Uterus (tissue), 4 donors: Measurements from ENCODE around the gene SYCE3. TPM values are rescaled to one million over a fixed set of nuclear protein-coding genes. Genes with fewer than 3 reads are reported as not detected.
A peak's percentile ranks its signal among the peaks of the same experiment; 100 is the strongest.

Source experiments
- DNase-seq, 2 donors: peaks; one replicate each; pipeline ENCODE4 v3.0.0-alpha.2; 2019 to 2020
- H3K27ac ChIP-seq, 2 donors: fragments of 200-600 bp; sonication (generic); 1 replicate in 1 of 2; 2 replicates in 1 of 2; pipeline ENCODE4 v1.5.1; 2016 to 2018
- H3K27me3 ChIP-seq, 2 donors: fragments of 200-600 bp; sonication (generic); one replicate each; pipeline ENCODE4 v1.5.1; 2018 to 2019; ENCODE audit warnings: control low read depth in 1 of 2
- H3K36me3 ChIP-seq, 2 donors: fragments of 200-600 bp; sonication (generic); one replicate each; pipeline ENCODE4 v1.5.1; 2019; ENCODE audit warnings: control low read depth in 1 of 2
- H3K4me1 ChIP-seq, 2 donors: fragments of 200-600 bp; sonication (generic); one replicate each; pipeline ENCODE4 v1.5.1; 2018 to 2019; ENCODE audit warnings: control low read depth in 1 of 2
- H3K4me3 ChIP-seq, 2 donors: fragments of 200-600 bp; sonication (generic); 1 replicate in 1 of 2; 2 replicates in 1 of 2; pipeline ENCODE4 v1.5.1; 2018 to 2019; ENCODE audit warnings: mild to moderate bottlenecking in 1 of 2
- H3K9me3 ChIP-seq, 2 donors: fragments of 200-600 bp; sonication (generic); one replicate each; pipeline ENCODE4 v1.5.1; 2019; ENCODE audit warnings: control low read depth in 1 of 2
- POLR2A ChIP-seq, 2 donors: fragments of 450-650 bp; IDR thresholded peaks; one replicate each; pipeline ENCODE4 v1.6.1; 2016; ENCODE audit warnings: antibody characterized with exemption in 2 of 2, mild to moderate bottlenecking in 1 of 2, moderate library complexity in 1 of 2
- intact Hi-C: fragments of 100-400 bp; cut with DNase I; formaldehyde crosslinking; loops from one replicate; pipeline ENCODE4 v1.15.1; 2023; ENCODE audit warnings: low total_unique reads
- total RNA-seq, 4 donors: library from RNA; depleted of rRNA in 3 of 4; stranded (reverse); fragments of >200 nt in 3 of 4; gene quantifications; one replicate each; pipeline versions ENCODE4 v1.1.0 to v1.2.4, GENCODE V29; 2014 to 2023
- TF ChIP-seq, protein P1 (sequence below), 4 experiments: fragments of 200-600 bp in 2 of 4; fragments of 450-650 bp in 2 of 4; sonication (generic) in 2 of 4; IDR thresholded peaks; one replicate each; pipeline ENCODE4 v1.5.1; 2016 to 2019; ENCODE audit warnings: antibody characterized with exemption in 4 of 4, mild to moderate bottlenecking in 2 of 4, moderate library complexity in 1 of 4
- donor health status: DM: yes; HTN: yes; CAD: no.

Gene SYCE3
- total RNA-seq, 4 donors from 2014 or later, result not detected

DNA sequence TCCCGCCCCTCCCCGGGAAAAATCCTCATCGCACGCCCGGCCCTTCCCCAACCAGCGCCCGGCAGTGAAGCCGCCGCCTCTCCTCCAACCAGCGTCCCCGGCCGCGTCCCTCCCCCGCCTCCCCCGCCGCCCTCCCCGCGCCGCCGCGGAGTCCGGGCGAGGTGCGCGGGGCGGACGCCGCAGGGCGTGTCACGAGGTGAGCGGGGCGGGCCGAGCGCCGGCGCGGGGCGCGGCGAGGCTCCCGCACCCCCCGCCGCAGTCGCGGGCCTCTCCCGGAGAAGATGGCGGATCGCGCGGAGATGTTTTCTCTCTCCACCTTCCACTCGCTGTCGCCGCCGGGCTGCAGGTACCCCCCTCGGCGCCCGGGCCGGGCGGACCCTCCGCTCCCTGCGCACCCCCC is 37.8 kb upstream of the SYCE3 start, which contains the start of gene MAPK8IP2:
TSS of gene MAPK8IP2 (plus strand) at position 256 of the 400 bp plus-strand sequence. CDS start at position 282, 26 bp downstream.
- H3K9me3 ChIP-seq, result no peaks in the 10 kb centered on the region
- no peak for TF ChIP-seq POLR2A (IDR thresholded peaks at IDR 0.05)
- TF ChIP-seq, protein P1, sequence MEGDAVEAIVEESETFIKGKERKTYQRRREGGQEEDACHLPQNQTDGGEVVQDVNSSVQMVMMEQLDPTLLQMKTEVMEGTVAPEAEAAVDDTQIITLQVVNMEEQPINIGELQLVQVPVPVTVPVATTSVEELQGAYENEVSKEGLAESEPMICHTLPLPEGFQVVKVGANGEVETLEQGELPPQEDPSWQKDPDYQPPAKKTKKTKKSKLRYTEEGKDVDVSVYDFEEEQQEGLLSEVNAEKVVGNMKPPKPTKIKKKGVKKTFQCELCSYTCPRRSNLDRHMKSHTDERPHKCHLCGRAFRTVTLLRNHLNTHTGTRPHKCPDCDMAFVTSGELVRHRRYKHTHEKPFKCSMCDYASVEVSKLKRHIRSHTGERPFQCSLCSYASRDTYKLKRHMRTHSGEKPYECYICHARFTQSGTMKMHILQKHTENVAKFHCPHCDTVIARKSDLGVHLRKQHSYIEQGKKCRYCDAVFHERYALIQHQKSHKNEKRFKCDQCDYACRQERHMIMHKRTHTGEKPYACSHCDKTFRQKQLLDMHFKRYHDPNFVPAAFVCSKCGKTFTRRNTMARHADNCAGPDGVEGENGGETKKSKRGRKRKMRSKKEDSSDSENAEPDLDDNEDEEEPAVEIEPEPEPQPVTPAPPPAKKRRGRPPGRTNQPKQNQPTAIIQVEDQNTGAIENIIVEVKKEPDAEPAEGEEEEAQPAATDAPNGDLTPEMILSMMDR (IDR thresholded peaks at IDR 0.05), result no peak
- peak within 1 kb of the TSS in 1 of 2 donors; percentile 46 for H3K4me3 ChIP-seq
- peaks cover 0 to 3% of the 10 kb centered on the region in 2 donors for H3K27me3 ChIP-seq
- intact Hi-C loops, result no loop called here
- H3K36me3 ChIP-seq, result no peaks in the 10 kb centered on the region
- DNase-seq, result no peak
- no peak within 1 kb of the TSS for H3K27ac ChIP-seq
- peaks cover 0 to 10% of the 10 kb centered on the region in 2 donors for H3K4me1 ChIP-seq

GRCh38 chr22:50599816-50600455 is 37.2 kb upstream of the SYCE3 start:
- H3K36me3 ChIP-seq, result no peaks in the 10 kb centered on the region
- no peak overlapping the region for H3K27ac ChIP-seq
- DNase-seq, result peak in 1 of 2 donors; percentile 64
- no peaks in the 10 kb centered on the region for H3K9me3 ChIP-seq
- H3K4me1 ChIP-seq, result peaks cover 0 to 10% of the 10 kb centered on the region in 2 donors
- H3K27me3 ChIP-seq, result peaks cover 0 to 3% of the 10 kb centered on the region in 2 donors
- TF ChIP-seq, protein P1 (IDR thresholded peaks at IDR 0.05), result no peak
- TF ChIP-seq POLR2A (IDR thresholded peaks at IDR 0.05), result no peak
- peak overlapping the region in 1 of 2 donors; percentile 46 for H3K4me3 ChIP-seq
- intact Hi-C loops, result no loop called here

DNA sequence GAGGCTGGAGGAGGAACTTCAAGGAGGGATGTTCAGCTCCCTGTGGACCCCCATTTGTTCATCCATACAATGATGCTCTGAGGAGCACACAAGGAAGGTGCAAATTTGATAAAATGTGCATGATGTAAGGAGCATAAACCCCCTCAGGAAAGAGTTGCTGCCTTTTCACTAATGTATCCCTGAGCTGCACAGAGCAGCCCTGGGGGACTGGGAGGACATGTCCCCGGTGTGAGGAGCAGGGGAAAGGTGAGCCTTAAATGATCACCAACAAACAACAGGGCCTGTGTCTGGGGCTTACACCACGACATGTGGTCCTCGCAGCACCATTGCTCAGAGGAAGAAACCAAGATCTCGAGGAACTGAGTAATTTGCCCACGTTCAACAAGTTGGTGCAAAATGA is 34.4 kb upstream of the SYCE3 start:
- Histone ChIP-seq H3K27me3 (no peaks in the 10 kb centered on the region), H3K27ac (no peak overlapping the region), H3K9me3 (no peaks in the 10 kb centered on the region), H3K36me3 (no peaks in the 10 kb centered on the region), H3K4me3 (no peak overlapping the region), H3K4me1 (peaks cover 0 to 10% of the 10 kb centered on the region in 2 donors)
- DNase-seq, result no peak
- intact Hi-C loops, result no loop called here
- TF ChIP-seq, protein P1 (IDR thresholded peaks at IDR 0.05), result no peak
- no peak for TF ChIP-seq POLR2A (IDR thresholded peaks at IDR 0.05)

- Histone ChIP-seq H3K27me3 (no peaks in the 10 kb centered on the region), H3K9me3 (no peaks in the 10 kb centered on the region), H3K36me3 (no peaks in the 10 kb centered on the region), H3K4me1 (no peaks in the 10 kb centered on the region), H3K27ac (no peak overlapping the region), H3K4me3 (no peak overlapping the region)
- no peak for TF ChIP-seq POLR2A (IDR thresholded peaks at IDR 0.05)
- TF ChIP-seq, protein P1 (IDR thresholded peaks at IDR 0.05), result no peak
- intact Hi-C loops, result no loop called here
- DNase-seq, result no peak
These were observed 32.5 kb upstream of the SYCE3 start for GRCh38 chr22:50595189-50595588.

DNA sequence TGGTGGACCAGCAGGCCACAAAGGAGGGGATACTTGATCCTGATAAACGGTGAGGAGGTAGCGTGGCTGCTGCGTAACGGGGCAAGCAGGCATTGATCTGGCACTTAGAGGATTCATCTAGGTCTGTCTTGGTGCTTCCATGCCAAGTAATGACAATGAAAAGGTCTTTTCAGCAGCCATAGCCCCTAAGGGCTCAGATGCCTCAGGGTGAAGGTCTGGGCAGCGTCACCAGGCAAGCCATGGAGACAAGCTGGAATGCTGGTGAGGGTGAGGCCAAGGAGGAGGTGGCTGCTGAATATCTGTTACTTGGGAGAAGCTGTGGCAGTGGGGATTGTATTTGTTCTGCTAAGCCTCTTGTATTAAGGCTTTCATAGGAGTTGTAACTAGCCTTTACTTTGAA is 24.7 kb upstream of the SYCE3 start:
- intact Hi-C loops, result no loop called here
- TF ChIP-seq, protein P1 (IDR thresholded peaks at IDR 0.05), result no peak
- no peak for TF ChIP-seq POLR2A (IDR thresholded peaks at IDR 0.05)
- Histone ChIP-seq H3K9me3 (no peaks in the 10 kb centered on the region), H3K36me3 (no peaks in the 10 kb centered on the region), H3K4me3 (no peak overlapping the region), H3K27ac (no peak overlapping the region), H3K27me3 (no peaks in the 10 kb centered on the region), H3K4me1 (peaks cover 0 to 4% of the 10 kb centered on the region in 2 donors)
- no peak for DNase-seq
